Omental fat pad (tissue), 4 donors: Measurements from ENCODE around the gene NRP1. TPM values are rescaled to one million over a fixed set of nuclear protein-coding genes. Genes with fewer than 3 reads are reported as not detected.

Source experiments
- ATAC-seq: fragments of 150-250 bp; one replicate; pipeline ENCODE4 v1.9.1; 2016; ENCODE audit warnings: mild to moderate bottlenecking, moderate library complexity; ENCODE audit not compliant: low FRiP score
- DNase-seq: peaks from one replicate; pipeline ENCODE4 v3.0.0-alpha.2; 2019; ENCODE audit warnings: low spot score
- total RNA-seq, 4 donors: library from RNA; depleted of rRNA; stranded (reverse); fragments of >200 nt; gene quantifications; one replicate each; pipeline ENCODE4 v1.1.0, GENCODE V29; 2016
- TF ChIP-seq, protein P1 (sequence below), 3 donors: fragments of 450-650 bp; IDR thresholded peaks; one replicate each; pipeline ENCODE4 v1.5.1; 2016 to 2017; ENCODE audit warnings: antibody characterized with exemption in 3 of 3, mild to moderate bottlenecking in 3 of 3, moderate library complexity in 2 of 3

The NRP1 gene
- total RNA-seq, 4 donors from 2014 or later, result 72.8 to 223 (median 178) TPM

DNA sequence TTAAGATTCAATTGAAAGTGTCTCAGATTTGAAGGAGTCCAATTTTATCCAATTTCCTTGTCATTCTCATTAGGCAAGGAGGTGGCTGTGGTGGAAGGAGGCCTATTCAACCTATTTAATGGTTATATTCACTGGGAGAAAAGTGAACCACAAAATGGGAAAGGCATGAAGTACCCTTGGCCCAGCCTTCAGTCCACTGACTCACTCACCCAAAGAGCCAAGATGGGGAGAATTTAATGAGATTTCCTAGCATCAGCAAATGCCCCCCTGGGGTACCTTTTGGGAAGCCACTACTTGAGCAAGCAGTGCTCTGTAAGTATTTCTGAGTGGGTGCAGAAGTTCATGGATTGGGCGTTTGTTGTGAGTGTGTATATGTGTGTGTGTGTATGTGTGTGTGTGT lies 144.1 kb downstream of the NRP1 start:
- ATAC-seq (no peak), DNase-seq (no peak)
- TF ChIP-seq, protein P1, sequence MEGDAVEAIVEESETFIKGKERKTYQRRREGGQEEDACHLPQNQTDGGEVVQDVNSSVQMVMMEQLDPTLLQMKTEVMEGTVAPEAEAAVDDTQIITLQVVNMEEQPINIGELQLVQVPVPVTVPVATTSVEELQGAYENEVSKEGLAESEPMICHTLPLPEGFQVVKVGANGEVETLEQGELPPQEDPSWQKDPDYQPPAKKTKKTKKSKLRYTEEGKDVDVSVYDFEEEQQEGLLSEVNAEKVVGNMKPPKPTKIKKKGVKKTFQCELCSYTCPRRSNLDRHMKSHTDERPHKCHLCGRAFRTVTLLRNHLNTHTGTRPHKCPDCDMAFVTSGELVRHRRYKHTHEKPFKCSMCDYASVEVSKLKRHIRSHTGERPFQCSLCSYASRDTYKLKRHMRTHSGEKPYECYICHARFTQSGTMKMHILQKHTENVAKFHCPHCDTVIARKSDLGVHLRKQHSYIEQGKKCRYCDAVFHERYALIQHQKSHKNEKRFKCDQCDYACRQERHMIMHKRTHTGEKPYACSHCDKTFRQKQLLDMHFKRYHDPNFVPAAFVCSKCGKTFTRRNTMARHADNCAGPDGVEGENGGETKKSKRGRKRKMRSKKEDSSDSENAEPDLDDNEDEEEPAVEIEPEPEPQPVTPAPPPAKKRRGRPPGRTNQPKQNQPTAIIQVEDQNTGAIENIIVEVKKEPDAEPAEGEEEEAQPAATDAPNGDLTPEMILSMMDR (IDR thresholded peaks at IDR 0.05), result no peak

DNA sequence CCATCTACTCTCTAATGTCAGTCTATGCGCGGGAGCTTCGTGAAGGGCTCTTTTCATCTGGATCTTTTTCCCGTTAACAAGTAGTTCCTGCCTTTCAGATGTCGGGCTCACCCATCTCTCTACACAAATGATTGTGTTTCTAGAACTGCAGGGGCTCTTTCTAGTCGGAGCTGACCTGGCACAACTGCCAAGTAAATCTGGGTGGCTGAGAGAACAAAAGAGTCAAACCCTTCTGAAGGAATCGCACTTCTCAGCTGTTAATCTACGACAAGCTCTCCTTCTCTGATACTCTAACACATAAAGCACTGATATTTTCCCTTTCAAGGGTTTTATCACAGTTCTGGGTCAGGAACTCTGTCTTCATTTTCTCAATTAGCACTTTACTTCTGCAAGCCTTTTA lies 144.7 kb downstream of the NRP1 start:
- TF ChIP-seq, protein P1 (IDR thresholded peaks at IDR 0.05), result no peak
- no peak for ATAC-seq
- DNase-seq, result no peak

DNA sequence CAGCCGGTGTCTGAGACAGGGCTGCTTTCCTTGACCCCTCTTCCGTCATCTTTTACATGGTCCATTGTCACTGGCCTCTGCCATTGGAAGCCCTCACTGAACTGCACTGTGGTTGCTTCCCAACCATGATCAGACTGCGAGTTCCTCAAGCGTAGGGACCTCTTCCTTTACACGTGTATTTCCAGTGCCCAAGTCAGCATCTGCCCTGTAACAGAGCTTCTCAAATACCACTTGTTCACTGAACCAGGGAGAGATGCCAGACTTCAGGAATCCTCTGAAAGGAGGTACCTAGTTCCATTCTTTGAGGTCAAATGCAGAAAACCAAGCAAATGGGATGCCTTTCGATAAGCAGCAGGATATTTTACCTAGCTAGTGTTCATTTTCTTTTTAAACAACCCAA lies 145.1 kb downstream of the NRP1 start:
- TF ChIP-seq, protein P1 (IDR thresholded peaks at IDR 0.05), result no peak
- ATAC-seq, result no peak
- no peak for DNase-seq

DNA sequence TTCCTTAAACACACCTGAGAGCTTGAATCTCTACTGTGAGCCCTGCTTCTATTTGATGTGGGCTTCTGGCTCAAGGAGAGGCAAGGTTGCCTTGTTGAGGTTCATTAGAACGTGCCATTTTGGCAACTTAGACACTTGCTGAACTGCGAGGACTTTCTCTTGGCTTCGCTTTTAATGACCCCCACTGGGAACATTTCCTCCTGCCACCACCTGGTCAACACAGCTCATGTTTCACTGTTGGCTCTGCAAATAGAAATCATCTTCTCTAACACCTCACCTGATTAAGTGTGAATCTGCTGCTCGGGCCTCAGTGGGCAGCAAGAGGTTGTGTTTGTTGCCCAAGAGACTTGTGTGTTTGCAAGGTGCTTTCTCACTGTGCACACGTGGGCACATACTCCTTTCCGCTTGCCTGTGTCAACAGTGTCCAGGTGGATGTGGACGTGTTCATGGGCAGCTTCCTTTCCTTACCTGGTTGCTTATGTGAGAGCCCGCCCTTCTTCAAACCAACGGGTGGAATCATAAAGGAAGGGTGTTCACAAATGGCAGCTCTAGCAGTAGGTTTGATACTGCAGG lies 147.0 kb downstream of the NRP1 start:
- TF ChIP-seq, protein P1 (IDR thresholded peaks at IDR 0.05), result no peak
- DNase-seq (no peak), ATAC-seq (no peak)

DNA sequence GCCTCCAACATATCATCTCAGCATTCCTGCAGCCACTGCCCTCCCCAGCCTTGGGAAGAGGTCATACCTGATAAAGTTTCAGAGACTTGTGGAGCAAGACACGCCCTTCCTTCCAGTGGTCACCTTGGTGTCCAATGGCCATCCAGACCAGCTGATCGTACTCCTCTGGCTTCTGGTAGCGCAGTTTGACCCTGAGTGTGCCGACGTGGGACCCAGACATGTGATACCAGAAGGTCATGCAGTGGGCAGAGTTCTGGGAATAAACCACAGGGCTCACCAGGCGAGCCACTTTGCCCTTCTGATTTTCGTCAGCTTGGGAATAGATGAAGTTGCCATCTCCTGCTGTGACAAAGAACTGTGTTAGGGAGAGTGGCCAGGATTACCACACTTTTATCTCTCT lies 148.3 kb downstream of the NRP1 start:
- ATAC-seq (no peak), DNase-seq (no peak)
- TF ChIP-seq, protein P1 (IDR thresholded peaks at IDR 0.05), result no peak

DNA sequence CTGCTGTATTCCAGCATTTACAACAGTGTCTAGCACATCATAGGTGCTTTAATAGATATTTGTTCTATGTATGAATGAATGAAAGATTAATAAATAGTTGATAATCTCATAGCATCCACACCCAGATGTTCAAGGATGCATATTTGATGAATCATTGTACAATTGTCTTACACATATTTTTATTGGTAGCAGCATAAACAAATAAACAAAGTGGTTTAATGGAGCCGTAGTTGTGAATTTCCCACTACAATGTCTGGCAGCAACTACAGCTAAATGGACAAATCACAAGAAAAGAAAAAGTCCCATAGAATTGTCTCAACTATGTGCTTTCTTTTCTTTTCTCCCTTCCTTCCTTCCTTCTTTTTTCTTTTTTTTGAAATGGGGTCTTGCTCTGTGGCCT lies 150.8 kb downstream of the NRP1 start:
- ATAC-seq (no peak), DNase-seq (no peak)
- TF ChIP-seq, protein P1 (IDR thresholded peaks at IDR 0.05), result no peak

DNA sequence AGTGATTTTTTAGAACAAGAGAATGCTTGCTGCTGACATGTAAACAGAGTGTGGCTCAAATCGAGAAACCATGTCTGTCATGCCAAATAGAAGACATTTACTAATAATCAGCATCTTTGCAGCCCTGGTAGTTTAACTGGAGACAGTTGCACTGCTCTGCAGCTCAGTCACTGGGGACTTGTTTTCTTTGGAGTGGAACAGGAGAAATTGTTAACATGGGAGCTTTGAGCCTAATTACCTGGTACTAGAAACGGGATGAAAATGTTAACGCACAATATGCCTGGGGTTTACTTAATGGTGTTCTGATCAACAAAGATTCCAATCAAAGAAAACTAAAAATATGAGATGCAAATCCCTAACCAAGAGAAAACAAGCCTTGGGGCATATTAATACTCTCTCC lies 153.5 kb downstream of the NRP1 start:
- ATAC-seq (no peak), DNase-seq (no peak)
- TF ChIP-seq, protein P1 (IDR thresholded peaks at IDR 0.05), result no peak
